ENCODE measurements around the gene SELENOO. TPM values are rescaled to one million over a fixed set of nuclear protein-coding genes. Genes with fewer than 3 reads are reported as not detected.
"Not testable (repeated sequence)": the region's sequence is repeated elsewhere in the genome, so short reads cannot be mapped to it uniquely, and the experiment has no call there.

The SELENOO gene
- total and polyA plus RNA-seq, 3 donors from 2014 or later = 20.8 to 66.8 (median 57.9) TPM

GRCh38 chr22:50162391-50162956 is 38.3 kb upstream of the SELENOO start:
- Histone ChIP-seq H3K4me3 (no peak overlapping the region), H3K36me3 (ENCODE audit: low read depth, missing control alignments) (no peaks in the 10 kb centered on the region), H3K27me3 (no peaks in the 10 kb centered on the region), H3K4me1 (no peaks in the 10 kb centered on the region), H3K9me3 (no peaks in the 10 kb centered on the region), H3K27ac (no peak overlapping the region)
- 87 to 90% methylated on average over 2 to 10 of the region's 10 CpGs for WGBS, 2 donors
- intact Hi-C loops (cut with DNase I; ENCODE audit: low total_unique reads) = no loop called here
- TF ChIP-seq CTCF (IDR thresholded peaks at IDR 0.05) (no peak), POLR2A (IDR thresholded peaks at IDR 0.05) (no peak)
- DNase-seq = no peak

DNA sequence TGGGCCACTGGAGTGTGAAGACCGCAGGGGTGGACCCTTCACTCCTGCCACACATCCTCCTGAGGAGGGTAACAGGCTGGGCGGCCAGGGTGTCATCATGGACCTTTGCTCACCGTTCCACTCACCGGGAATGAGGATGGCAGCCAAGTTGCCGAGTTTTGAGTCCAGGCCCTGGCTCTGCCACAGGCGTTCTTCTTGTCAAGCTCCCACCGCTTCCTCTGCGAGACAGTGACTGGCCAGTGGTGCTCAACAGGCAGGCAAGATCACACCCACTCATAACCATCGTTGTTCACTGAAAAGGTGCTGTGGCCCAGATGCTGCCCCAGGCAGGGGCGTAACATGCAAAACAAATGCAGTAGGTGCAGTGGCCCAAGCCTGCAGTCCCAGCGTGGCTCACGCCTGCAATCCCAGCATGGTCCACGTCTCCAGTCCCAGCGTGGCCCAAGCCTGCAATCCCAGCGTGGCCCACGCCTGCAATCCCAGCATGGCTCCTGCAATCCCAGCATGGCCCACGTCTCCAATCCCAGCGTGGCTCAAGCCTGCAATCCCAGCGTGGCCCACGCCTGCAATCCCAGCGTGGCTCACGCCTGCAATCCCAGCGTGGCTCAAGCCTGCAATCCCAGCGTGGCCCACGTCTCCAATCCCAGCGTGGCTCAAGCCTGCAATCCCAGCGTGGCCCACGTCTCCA is 35.2 kb upstream of the SELENOO start:
- Histone ChIP-seq H3K36me3 (ENCODE audit: low read depth, missing control alignments) (no peaks in the 10 kb centered on the region), H3K27me3 (no peaks in the 10 kb centered on the region), H3K27ac (no peak overlapping the region), H3K9me3 (no peaks in the 10 kb centered on the region), H3K4me1 (peaks cover 4% of the 10 kb centered on the region), H3K4me3 (no peak overlapping the region)
- no peak for TF ChIP-seq CTCF (IDR thresholded peaks at IDR 0.05)
- intact Hi-C loops (cut with DNase I; ENCODE audit: low total_unique reads) = no loop called here
- 88 to 95% methylated on average over 17 to 28 of the region's 28 CpGs for WGBS, 2 donors
- DNase-seq = no peak

- Histone ChIP-seq H3K4me1 (peaks cover 4% of the 10 kb centered on the region), H3K27ac (no peak overlapping the region), H3K27me3 (no peaks in the 10 kb centered on the region), H3K36me3 (ENCODE audit: low read depth, missing control alignments) (no peaks in the 10 kb centered on the region), H3K4me3 (no peak overlapping the region), H3K9me3 (no peaks in the 10 kb centered on the region)
- intact Hi-C loops (cut with DNase I; ENCODE audit: low total_unique reads) = no loop called here
- no peak for TF ChIP-seq POLR2A (IDR thresholded peaks at IDR 0.05)
- TF ChIP-seq CTCF (IDR thresholded peaks at IDR 0.05) = no peak
- 58 to 71% methylated on average over 11 of the region's 11 CpGs for WGBS, 2 donors
- no peak for DNase-seq
Measured at GRCh38 chr22:50167689-50168489, 32.9 kb upstream of the SELENOO start.

- H3K36me3 ChIP-seq (ENCODE audit: low read depth, missing control alignments); H3K4me1 ChIP-seq; H3K4me3 ChIP-seq; H3K9me3 ChIP-seq; intact Hi-C loops (cut with DNase I; ENCODE audit: low total_unique reads); DNase-seq; H3K27ac ChIP-seq; H3K27me3 ChIP-seq: not testable (repeated sequence)
- WGBS, 2 donors = 60 to 61% methylated on average over 5 of the region's 5 CpGs
Measured at GRCh38 chr22:50168490-50169180, 32.2 kb upstream of the SELENOO start.

DNA sequence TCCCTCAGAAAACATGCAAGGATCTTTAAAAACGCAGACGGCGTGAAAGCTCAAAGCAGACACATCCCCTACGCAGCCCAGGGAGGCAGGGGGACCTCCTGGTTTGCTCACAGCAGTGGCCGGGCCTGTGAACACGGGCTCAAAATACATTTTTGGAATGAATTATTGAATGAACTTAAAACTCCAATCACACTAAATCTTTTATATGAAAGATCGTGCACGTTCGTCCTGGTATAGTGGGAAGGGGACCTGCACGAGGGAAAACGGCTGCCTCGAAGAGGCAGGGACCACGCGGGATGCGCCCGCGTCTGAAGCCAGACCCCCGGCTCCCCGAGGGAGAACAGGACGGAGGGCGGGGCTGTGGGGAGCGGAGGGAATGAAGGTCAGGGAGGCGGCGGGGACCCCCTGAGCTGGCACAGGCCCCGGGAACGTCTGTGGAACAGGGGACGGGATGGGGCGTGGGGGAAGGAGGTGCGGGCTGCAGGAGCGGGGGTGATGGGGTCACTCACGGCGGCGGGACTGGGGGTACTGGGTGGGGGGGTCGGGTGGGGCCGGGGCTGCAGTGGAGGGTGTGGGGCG is 31.5 kb upstream of the SELENOO start:
- Histone ChIP-seq H3K27ac (no peak overlapping the region), H3K27me3 (no peaks in the 10 kb centered on the region), H3K4me3 (peak overlapping the region; percentile 34 to 40), H3K9me3 (no peaks in the 10 kb centered on the region), H3K4me1 (peaks cover 4% of the 10 kb centered on the region), H3K36me3 (ENCODE audit: low read depth, missing control alignments) (no peaks in the 10 kb centered on the region)
- TF ChIP-seq CTCF (IDR thresholded peaks at IDR 0.05) (no peak), POLR2A (IDR thresholded peaks at IDR 0.05) (no peak)
- 6 to 11% methylated on average over 27 to 36 of the region's 36 CpGs for WGBS, 2 donors
- intact Hi-C loops (cut with DNase I; ENCODE audit: low total_unique reads) = no loop called here
- DNase-seq = no peak
